ENCODE measurements around the gene MNS1.

GRCh38 chr15:56442354-56442753 is 22.6 kb downstream of the MNS1 start:
- TF ChIP-seq, protein P1, sequence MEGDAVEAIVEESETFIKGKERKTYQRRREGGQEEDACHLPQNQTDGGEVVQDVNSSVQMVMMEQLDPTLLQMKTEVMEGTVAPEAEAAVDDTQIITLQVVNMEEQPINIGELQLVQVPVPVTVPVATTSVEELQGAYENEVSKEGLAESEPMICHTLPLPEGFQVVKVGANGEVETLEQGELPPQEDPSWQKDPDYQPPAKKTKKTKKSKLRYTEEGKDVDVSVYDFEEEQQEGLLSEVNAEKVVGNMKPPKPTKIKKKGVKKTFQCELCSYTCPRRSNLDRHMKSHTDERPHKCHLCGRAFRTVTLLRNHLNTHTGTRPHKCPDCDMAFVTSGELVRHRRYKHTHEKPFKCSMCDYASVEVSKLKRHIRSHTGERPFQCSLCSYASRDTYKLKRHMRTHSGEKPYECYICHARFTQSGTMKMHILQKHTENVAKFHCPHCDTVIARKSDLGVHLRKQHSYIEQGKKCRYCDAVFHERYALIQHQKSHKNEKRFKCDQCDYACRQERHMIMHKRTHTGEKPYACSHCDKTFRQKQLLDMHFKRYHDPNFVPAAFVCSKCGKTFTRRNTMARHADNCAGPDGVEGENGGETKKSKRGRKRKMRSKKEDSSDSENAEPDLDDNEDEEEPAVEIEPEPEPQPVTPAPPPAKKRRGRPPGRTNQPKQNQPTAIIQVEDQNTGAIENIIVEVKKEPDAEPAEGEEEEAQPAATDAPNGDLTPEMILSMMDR (IDR thresholded peaks at IDR 0.05): no peak
- no peak for TF ChIP-seq EZH2 (IDR thresholded peaks at IDR 0.05; ENCODE audit: borderline replicate concordance, insufficient read depth, low read depth, low read length, poor library complexity, severe bottlenecking)

Measured in B cell (primary cell).